Renal cortical epithelial cell (primary cell): Measurements from ENCODE around the gene ENTREP3. TPM values are rescaled to one million over a fixed set of nuclear protein-coding genes. Genes with fewer than 3 reads are reported as not detected.
"Not testable (repeated sequence)": the region's sequence is repeated elsewhere in the genome, so short reads cannot be mapped to it uniquely, and the experiment has no call there.

ENCODE experiments used
- DNase-seq: peaks from one replicate; pipeline ENCODE4 v3.0.0-alpha.2; 2011; ENCODE audit warnings: low read depth
- total RNA-seq: library from RNA; depleted of rRNA; stranded (reverse); fragments of >200 nt; gene quantifications from 2 replicates; pipeline ENCODE4 v1.2.3, GENCODE V29; 2014

ENTREP3 gene
- total RNA-seq, 1 donor from 2014 or later, result 10.2 TPM

DNA sequence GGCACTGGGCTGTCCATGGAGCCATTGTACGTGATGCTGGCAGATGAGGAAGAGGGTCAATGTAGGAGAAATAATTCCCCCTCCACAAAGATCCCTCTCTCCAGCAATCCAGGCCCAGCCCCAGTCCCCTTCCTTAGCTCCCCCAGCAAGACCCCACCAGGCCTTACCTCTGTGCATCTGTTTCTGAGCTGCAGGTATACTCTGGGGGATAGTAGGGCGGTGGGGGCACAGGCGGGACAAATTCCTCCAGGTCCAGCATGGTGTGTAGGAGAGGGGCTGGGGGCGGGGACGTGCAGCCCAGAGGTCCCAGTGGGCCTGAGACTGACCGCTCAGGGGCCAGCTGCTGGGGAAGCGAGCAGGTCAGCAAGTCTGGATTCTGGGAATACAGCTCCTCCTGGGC is 3.7 kb downstream of the ENTREP3 start:
- DNase-seq, result no peak

DNA sequence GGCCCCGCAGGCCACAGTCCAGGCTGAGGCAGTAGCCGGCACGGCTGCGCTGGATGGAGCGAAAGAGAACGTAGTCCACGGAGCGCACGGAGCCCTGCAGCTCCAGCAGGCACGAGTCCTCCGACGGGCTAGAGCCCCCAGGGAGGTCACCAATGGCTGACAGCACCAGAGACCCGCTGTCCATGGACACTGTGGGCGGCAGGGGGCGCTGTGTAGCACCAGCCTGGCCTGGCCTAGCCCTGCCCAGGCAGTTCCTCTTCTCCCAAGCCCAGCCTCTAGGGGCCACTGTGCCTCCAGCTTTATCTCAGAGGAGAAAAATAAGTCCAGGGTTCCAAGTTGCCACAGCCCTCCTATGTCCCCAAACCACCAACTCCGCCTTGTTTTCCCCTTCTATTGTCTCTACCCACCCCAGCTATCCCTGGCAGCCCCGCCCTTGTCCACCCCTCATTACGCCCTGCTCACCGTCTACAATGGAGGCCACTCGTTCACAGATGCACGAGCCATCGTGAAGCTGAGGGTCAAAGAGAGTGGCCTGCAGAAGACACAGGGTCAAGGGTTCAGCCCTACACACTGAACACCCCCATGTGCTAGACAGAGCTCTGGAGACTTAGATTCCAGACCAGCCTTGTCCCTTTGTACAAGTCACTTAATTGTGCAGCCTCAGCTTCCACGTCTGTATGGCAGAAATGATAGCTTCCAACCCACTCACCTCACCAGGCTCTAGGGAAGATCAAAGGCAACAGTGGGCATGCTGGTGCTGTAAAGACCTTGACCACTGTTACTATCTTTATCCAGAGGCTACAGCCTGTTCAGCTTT is 4.4 kb downstream of the ENTREP3 start:
- DNase-seq, result peak; percentile 75

DNA sequence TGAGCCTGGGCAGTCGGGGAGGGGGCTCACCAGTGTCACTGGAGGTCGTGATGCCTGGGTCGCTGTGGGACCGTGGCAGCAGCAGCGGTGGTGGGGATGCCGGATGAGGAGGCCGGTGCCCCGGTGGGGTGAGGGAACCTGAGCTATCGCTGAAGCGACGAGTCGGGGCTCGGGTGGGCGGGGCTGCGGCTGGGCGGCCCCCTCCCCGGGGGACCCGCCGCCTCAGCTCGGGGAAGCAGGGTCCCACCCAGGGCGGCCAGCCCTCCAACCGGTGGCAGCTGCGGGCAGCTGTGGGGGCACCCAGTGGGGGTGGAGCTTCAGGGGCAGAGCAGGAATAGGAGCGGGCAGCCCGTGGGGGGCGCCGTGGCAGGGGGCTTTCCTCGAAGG is 5.0 kb downstream of the ENTREP3 start:
- no peak for DNase-seq

DNA sequence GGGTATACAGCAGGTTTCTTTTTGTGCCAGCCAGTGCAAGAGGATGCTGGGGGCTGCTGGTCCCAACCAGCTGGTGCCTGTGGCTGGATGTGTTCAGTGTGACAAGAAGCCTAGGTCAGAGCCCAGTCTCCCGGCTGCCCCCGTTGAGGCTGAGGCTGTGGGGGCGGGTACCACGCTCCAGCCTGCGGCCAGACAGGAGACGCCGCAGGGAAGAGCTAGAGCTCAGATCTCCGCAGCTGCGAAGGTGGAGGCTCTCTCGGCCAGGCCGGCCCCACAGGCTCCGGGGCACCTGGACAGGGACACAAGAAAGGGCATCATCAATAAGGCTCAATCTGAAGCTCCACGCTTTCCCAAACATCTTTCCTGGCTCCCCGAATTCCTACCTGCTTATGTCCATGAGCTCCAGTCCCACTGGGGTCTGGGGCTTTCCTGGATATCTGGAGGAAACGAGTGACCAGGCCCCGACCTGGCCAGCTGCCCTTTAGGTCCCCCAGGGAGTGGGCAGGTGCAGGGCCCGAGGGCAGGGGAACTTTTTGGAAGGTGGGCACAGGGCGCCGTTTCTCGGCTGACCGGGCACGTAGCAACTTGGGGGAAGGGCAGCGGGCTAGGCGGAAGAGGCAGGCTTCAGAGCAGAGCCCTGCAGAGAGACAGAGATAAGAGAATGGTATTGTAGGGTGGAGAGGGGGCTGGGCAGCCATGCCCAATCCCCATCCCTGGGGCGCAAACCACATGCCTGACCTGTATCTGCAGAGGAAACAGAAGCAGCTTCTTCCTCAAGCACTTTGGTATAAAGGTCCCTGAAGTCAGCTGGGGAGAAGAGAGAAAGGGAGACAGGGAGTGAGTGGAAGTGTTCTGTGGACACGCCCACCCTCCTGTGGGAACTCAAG is 7.4 kb downstream of the ENTREP3 start:
- DNase-seq, result no peak

DNA sequence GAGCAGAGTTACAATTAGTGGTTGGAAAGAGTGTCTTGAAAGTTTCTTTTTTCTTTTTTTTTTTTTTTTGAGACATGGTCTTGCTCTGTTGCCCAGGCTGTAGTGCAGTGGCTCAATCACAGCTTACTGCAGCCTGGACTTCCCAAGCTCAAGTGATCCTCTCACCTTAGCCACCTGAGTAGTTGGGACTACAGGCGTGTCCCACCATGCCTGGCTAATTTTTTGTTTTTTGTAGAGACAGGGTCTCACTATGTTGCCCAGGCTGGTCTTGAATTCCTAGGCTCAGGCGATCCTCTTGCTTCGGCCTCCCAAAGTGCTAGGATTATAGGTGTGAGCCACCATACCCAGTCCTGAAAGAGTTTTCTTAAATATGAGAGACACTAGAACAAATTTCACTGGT is 8.5 kb downstream of the ENTREP3 start:
- not testable (repeated sequence) for DNase-seq

DNA sequence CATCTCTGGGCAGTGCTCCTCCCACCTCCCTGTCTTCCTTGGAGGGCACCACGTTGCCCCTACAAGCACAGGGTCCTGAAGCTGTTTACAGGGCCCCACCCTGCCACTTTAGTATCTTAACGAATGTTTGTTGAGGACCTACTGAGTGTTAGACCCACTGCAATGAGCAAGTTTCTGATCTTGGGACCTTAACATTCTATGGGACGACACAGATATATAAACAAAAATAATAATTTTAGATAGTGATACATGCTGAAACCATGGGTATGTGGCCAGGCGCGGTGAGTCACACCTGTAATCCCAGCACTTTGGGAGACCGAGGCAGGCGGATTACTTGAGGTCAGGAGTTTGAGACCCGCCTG is 10.1 kb downstream of the ENTREP3 start:
- DNase-seq, result no peak

DNA sequence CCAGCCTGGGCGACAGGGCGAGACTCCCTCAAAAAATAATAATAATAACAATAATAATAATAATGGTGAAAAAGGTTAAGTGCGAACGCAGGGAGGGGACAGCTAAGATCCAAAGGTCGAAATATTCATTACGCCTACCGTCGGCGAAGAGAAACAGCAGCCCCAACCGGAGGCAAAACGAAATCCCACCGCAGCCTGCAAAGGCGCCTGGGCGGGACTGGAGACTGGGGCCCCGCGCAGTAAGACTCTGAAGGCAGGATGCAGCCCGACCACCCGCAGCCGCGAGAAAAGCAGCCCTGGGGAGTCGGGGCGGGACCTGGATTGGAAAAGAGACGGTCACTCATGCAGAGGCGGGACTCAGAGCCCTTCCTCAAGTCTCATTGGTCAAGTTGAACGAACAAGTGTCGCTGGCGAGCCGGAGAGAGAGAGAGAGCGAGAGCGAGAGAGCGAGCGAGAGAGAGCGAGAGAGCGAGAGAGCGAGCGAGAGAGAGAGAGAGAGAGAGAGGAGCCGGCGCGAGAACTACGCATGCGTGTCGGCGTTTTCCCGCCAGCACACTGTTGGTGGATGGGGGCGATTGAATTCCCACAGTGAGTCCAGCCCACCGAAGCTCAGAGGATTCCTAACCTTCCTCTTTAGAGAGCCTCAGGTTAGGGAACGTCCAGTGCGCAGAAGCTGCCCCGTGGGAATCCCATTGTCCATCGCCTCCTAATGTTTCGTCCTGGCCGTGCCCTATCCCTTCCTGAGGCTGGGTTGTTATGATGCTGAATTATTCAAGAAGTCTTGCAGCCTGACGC is 10.7 kb downstream of the ENTREP3 start:
- peak; percentile 97 for DNase-seq

DNA sequence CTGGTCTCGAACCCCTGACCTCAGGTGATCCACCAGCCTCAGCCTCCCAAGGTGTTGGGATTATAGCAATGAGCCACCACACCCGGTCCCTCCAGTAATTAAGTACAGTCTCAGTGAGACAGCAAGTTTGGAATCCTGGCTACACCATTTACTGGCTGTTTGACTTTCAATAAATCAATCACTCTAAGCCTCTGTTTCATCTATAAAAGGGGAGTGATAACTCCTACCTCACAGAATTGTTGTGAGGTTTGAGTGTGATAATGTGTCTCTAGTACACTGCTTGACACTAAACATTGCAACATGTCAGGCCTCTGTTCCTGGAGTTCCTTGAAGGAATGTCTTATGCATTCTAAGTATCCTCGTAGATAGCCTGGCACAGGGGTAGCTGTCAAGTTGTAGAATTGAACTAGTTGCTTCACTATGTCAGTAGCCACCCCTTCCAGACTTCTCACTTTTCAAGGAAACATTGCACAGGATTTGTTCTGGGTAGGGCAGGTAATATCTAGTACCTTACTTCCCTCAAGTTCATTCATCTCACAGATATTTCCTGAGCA is 12.4 kb downstream of the ENTREP3 start:
- no peak for DNase-seq

DNA sequence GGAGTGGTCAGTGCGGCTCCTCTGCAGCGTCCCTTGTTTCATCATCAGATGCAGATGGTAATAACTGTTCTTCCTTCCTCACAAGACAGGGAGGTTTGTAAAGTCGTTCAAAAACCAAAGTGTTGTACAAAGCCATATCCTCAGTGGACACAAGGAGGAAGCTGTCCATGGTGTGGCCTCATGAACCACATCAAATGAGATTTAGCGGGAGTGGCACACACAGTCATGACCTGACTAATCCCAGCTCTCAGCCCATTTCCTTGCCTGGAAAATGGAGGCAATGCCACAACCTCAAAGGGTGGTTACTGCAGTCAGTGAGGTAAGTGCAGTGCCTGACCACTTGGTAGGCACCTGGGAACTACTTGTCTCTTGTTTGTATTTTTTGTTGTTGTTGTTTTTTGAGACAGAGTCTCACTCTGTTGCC is 13.4 kb downstream of the ENTREP3 start:
- no peak for DNase-seq

DNA sequence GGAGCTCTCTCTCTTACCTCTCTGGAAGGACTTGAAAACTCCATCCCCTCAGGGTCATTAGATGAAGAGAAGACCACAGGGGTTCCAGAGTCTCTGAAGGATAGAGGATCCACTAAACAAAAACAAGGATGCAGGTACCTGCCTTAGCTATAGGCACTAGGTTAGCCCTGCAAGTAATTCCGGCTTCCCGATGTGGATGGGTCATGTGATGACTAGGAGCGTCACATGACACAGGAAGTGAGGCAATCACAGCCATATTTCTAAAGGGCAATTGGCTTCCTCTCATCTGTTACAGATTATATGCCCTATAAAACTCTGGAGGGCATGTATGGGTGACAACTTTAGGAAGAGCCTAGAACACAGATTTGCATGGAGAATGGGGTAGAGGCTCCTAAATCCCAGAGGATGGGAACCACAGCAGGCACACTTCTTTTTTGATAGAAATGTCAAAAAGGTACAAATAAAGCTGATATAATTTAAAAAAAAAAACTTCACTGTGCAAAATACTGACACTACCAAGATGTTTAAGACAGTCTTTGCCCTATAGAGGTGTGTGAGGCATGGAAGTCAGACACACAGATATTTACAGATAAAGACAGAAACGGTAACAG is 14.1 kb downstream of the ENTREP3 start:
- peak; percentile 75 for DNase-seq

DNA sequence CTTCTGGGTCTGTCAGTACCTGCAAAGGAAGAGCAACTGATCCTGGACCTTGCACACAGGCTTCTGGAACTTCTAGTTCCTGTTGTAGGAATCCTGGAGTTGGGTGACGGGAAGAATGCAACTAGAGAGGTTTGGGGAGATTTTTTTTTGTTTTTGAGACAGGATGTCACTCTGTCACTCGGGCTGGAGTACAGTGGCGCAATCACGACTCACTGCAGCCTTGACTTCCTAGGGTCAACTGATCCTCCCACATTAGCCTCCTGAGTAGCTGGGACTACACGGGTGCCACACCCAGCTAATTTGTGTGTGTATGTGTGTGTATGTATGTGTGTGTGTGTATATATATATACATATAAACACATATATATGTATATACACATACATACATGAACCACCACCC is 18.8 kb downstream of the ENTREP3 start:
- DNase-seq, result no peak

DNA sequence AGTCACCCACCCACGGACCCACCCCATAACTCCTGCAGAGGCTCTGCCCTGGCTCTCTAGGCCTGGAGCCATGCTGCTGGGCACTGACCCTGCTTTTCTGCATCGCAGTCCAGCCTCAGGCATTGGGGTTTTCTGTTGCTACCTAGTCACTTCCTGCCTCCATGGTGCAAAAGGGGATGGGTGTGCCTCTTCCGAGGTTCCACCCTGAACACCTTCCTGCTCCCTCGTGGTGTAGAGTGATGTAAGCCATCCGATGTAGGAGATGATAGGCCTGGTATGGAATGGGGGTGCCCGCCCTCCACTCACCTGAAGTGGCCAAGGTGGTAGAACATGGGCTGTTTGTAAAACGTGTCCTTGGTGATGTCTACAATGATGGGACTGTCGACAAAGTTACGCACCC is 19.9 kb downstream of the ENTREP3 start:
- not testable (repeated sequence) for DNase-seq

DNA sequence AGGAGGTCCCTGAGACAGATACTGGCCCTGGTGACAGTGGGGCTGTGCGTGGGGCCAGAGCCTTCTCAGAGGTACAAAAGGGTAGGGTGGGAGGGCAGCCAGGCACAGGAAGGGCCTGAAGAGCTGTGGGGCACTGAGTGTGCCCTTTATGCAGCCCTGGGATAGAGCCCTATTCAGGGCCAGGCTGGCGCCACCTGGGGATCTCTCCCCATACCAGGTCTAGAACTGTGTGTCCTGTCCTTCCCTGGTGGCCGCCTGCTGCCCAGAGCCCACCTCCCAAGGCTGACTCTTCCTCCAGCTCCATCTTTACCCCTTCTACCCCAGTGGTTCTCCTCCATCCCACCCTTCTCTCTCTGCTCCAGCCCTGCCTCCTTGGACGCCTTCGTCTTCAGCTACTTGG is 21.8 kb downstream of the ENTREP3 start:
- DNase-seq, result not testable (repeated sequence)

DNA sequence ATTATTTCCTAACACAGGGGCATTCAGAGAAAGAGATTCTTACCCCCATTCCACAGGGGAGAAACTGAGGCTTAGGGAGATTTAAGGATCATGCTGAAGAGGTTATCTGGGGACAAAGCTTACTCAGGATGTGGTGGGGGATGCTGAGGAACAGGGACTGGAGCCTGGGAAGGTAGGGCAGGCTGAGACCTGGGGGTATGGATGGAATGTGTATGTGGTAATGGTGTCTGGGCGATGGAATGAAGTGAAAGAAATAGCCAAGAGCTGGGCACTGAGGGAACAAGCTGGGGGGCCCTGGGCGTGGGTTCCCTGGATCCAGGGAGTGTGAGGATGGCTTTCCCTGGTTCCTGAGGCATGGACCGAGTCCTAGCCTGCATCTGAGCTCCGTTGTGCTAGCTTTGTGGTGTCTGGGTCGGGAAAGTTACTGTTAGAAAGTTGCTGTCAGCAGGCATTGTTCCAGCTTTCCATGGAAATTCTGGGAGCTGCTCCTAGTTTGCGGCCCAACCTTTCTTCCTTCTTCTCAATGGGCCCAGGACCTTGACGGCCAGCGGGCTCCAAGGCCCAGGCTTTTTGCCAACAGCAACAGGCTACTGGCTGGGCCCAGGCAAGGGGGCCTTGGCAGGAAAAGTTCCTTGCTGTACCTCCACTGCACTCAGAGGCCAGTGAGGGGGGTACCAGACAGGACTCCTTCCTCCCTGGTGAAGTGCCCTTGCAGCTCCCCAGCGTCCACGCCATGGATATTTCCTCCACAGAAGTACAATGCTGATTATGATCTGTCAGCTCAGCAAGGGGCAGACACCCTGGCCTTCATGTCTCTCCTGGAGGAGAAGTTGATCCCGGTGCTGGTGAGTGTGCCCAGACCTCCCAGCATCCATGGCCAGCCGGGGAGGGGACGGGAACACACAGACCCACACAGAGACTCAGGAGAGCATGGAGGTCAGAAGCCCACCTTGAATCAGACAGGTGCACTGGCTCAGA is 23.0 kb downstream of the ENTREP3 start:
- not testable (repeated sequence) for DNase-seq

DNA sequence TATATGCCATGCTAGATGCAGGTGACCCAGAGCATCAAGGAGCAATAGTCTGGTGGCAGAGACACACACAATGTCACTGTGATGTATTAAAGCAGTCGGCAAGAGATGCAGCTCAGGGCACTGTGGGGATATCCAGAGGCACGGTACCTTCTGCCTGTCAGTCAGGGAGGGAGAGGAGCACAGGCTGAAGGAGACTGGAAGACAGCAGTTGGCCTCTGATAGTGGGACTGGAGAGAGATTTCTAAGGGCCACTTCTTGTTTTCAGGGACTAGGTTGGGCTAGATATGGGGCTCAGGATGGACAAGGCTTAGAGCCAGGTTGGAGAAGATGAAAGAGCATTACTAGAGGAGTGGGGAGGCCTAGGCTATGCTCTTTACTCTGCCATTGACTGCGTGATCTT is 24.0 kb downstream of the ENTREP3 start:
- not testable (repeated sequence) for DNase-seq

DNA sequence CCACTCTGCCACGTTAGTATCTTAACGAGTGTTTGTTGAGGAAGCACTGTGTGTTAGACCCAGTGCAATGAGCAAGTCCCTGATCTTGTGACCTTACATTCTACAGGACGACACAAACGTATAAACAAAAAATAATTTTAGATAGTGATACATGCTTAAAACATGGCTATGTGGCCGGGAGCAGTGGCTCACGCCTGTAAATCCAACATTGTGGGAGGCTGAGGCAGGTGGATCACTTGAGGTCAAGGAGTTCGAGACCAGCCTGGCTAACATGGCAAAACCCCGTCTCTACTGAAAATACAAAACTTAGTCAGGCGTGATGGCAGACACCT is 27.2 kb downstream of the ENTREP3 start:
- no peak for DNase-seq

DNA sequence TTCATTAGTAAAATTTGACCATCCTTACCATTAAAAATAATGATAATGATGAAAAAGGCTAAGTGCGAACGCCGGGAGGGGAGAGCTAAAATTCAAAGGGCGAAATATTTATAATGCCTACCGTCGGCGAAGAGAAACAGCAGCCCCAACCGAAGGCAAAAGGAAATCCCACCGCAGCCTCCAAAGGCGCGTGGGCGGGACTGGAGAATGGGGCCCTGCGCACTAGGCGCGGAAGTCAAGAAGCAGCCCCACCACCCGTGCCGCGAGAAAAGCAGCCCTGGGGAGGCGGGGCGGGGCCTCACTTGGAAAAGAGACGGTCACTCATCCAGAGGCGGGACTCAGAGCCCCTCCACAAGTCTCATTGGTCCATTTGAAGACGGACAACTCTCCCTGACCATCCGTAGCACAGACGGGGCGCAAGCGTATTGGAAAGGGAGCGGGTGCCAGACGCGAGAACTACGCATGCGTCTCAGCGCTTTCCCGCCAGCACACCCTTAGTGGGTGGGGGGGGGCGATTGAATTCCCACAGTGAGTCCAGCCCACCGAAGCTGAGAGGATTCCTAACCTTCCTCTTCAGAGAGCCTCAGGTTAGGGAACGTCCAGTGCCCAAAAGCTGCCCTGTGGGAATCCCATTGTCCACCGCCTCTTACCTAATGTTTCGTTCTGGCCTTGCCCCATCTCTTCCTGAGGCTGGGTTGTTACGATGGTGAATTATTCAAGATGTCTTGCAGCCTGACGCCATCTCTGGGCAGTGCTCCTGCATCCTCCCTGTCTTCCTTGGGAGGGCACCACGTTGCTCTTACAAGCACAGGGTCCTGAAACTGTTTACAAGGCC is 27.8 kb downstream of the ENTREP3 start:
- peak; percentile 98 for DNase-seq

DNA sequence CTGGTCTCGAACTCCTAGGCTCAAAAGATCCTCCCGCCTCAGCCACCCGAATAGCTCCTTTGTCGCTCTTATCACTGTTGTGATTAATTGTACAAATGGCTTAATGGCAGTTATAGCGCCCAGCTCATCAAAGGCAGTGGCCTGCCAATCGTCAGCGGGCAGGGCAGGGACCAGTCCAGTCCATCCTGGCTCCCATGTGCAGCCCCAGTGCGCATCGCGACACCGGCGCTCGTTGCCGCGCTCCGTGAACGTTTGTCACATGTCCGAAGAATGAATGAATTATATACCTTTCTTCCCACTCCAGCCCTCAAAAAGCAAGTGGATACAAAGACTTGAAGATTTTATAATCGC is 28.4 kb downstream of the ENTREP3 start:
- no peak for DNase-seq

DNA sequence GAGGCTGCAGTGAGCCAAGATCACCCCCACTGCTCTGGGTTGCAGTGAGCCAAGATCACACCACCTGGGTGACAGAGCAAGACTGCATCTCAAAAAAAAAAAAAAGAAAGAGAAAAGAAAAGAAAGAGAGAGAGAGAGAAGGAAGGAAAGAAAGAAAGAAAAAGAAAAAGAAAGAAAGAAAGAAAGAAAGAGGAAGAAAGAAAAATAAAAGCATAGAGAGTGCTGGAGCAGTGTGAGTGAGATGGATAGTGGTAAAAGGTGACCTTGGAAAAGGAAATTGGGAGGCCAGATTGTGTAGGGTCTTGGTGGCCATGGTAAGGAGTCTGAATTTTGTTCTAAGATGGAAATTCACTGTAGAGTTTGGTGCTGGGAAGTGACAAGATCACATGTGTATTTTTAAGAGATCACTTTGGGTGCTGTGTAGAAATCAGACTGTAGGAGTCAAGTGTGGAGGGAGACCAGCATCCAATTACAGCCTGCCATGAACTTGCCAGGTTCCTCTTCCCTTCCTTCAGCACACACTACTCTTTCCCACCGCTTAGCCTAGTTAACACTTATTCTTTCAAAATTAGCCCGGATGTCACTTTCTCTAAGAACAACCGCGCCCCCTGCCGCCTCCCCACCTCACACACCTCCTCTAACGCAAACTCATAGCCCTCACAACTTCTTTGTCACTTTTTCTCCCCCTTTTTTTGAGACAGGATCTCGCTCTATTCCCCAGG is 28.9 kb downstream of the ENTREP3 start:
- peak; percentile 80 for DNase-seq
